Left kidney (tissue), 2 donors: ENCODE results near the gene PCYT1B. TPM values are rescaled to one million over a fixed set of nuclear protein-coding genes. Genes with fewer than 3 reads are reported as not detected.

Experiments used
- DNase-seq: peaks from one replicate; pipeline ENCODE4 v3.0.0-alpha.2; 2013
- polyA plus RNA-seq: library from polyadenylated mRNA; unstranded; fragments of 120-200 nt; gene quantifications from one replicate; pipeline ENCODE4 v1.2.1, GENCODE V29; 2013; ENCODE audit not compliant: insufficient read length

Gene PCYT1B
- polyA plus RNA-seq, 1 donor: 3.3 TPM

DNA sequence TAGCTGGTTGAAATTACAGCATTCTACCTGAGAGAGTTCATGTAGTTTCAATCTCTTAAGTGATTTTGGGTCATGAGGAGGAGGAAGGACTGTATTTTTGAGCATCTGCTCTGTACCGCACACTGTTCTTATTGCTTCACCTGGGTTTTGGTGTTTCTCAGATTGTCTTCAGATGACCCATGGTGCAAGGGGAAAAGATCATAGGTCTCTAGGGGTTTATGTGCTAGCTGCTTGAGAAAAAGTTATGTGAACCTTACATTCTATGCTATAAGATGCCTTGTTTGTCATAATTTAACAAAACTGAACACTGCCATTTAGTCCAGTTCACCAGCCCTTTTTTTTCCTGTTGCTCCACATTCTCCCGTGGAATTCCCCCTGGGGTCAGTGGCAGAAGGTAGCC lies 121.7 kb downstream of the PCYT1B start:
- no peak for DNase-seq

DNA sequence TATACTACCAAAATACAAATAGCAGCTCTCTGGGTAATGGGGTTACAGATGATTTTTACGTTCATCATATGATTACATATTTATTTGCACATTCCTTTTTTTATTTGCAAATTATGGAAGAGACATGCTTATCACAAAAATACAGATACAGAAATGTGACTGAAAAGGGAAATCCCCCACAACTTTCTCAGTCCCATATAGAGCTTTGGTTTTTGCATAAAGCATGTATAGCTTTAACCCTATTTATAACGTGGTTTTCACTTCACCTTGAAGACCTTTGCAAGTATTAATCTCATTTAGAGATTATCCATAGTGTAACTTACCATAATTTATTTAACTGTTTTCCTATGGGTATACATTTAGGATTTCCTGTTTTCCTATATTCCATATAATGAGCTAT lies 126.7 kb downstream of the PCYT1B start:
- DNase-seq: no peak

DNA sequence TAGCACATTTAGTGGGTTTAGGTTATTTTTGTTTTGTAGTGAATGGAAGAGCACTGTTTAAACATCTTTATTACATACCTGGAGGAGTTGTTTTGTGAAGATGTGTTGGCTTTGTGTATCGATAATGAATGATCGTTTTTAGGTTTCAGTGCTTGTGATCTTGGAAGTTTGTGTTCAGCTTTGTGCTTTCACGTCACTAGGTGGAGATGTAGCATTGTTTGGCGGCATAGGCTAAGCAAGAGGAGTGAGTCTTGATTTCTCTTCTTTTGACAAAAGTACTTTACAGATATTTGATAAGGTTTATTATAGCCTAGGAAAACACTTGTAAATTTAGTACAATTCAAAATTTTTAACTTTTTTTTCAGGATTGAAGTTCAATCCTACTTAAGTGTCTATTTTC lies 131.7 kb downstream of the PCYT1B start:
- DNase-seq: no peak

GRCh38 chrX:24513416-24513815 lies 133.7 kb downstream of the PCYT1B start:
- no peak for DNase-seq

DNA sequence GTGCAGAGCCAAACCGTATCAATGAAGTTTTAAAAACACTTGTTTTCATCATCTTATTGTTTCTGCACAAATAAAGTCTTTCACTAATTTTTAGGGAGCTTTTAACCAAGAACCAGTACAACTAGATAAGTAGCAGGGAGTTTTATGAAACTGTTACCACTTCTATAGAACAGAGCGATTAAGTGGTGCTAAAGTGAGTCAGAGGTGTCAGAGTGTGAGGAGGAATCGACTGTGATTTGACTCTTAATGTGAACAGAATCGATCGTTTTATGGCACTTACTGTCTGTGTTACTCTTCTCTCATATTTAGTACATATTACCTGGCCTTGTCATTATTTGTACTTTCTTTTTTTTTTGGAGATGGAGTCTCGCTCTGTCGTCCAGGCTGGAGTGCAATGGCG lies 138.8 kb downstream of the PCYT1B start:
- no peak for DNase-seq

Other genes starting within 250 kb of the PCYT1B start
- gene PDK3, start 182.1 kb downstream of the PCYT1B start, polyA plus RNA-seq: 12.5 TPM
- gene POLA1, start 46.6 kb upstream of the PCYT1B start, polyA plus RNA-seq: 21.5 TPM